H9 (cell line): Measurements from ENCODE around the gene DCUN1D2. TPM values are rescaled to one million over a fixed set of nuclear protein-coding genes. Genes with fewer than 3 reads are reported as not detected.

ENCODE experiments used
- DNase-seq: peaks from one replicate; pipeline ENCODE4 v3.0.0-alpha.2; 2017
- H2AFZ ChIP-seq: one replicate; pipeline ENCODE4 v1.6.1; 2013; ENCODE audit warnings: mild to moderate bottlenecking, low read length, control low read depth, moderate library complexity
- H2AK5ac ChIP-seq: 2 replicates; pipeline ENCODE4 v1.6.1; 2013; ENCODE audit warnings: low read length, control low read depth, mixed read lengths; ENCODE audit not compliant: insufficient read length
- H2BK120ac ChIP-seq: one replicate; pipeline ENCODE4 v1.6.1; 2013; ENCODE audit warnings: low read depth, mild to moderate bottlenecking, low read length, control low read depth, inconsistent platforms; ENCODE audit not compliant: poor library complexity, severe bottlenecking
- H2BK12ac ChIP-seq: 2 replicates; pipeline ENCODE4 v1.6.1; 2013; ENCODE audit warnings: low read length, control low read depth, mixed read lengths, low read depth; ENCODE audit not compliant: insufficient read length
- H2BK15ac ChIP-seq: 2 replicates; pipeline ENCODE4 v1.6.1; 2013; ENCODE audit warnings: low read depth, low read length, control low read depth
- H2BK20ac ChIP-seq: one replicate; pipeline ENCODE4 v1.6.1; 2013; ENCODE audit warnings: low read depth, mild to moderate bottlenecking, low read length, control low read depth, inconsistent platforms; ENCODE audit not compliant: poor library complexity, severe bottlenecking
- H2BK5ac ChIP-seq: 2 replicates; pipeline ENCODE4 v1.6.1; 2013; ENCODE audit warnings: low read length, control low read depth, mixed read lengths; ENCODE audit not compliant: insufficient read length
- H3K14ac ChIP-seq: 2 replicates; pipeline ENCODE4 v1.6.1; 2013; ENCODE audit warnings: low read length, control low read depth; ENCODE audit not compliant: insufficient read depth
- H3K18ac ChIP-seq: 2 replicates; pipeline ENCODE4 v1.6.1; 2013; ENCODE audit warnings: low read depth, mild to moderate bottlenecking, mixed read lengths, low read length, control low read depth; ENCODE audit not compliant: insufficient read length
- H3K23ac ChIP-seq: 2 replicates; pipeline ENCODE4 v1.6.1; 2013; ENCODE audit warnings: low read length, control low read depth, mixed read lengths, low read depth; ENCODE audit not compliant: insufficient read length
- H3K23me2 ChIP-seq: 2 replicates; pipeline ENCODE4 v1.6.1; 2013; ENCODE audit warnings: low read depth, mild to moderate bottlenecking, mixed read lengths, low read length, control low read depth; ENCODE audit not compliant: insufficient read length, poor library complexity, severe bottlenecking
- H3K27ac ChIP-seq: 2 replicates; pipeline ENCODE4 v1.5.1; 2013; ENCODE audit warnings: low read length, control low read depth, mixed read lengths, low read depth; ENCODE audit not compliant: insufficient read length
- H3K27me3 ChIP-seq: 2 replicates; pipeline ENCODE4 v1.6.1; 2013; ENCODE audit warnings: low read length, control low read depth, inconsistent platforms; ENCODE audit not compliant: insufficient read depth
- H3K4ac ChIP-seq: 2 replicates; pipeline ENCODE4 v1.6.1; 2013; ENCODE audit warnings: low read depth, mild to moderate bottlenecking, control low read depth, inconsistent platforms, low read length, moderate library complexity
- H3K4me1 ChIP-seq: 2 replicates; pipeline ENCODE4 v1.6.1; 2013; ENCODE audit warnings: low read length, control low read depth, inconsistent platforms; ENCODE audit not compliant: insufficient read depth
- H3K4me2 ChIP-seq: 2 replicates; pipeline ENCODE4 v1.6.1; 2013; ENCODE audit warnings: low read length, control low read depth, mixed read lengths; ENCODE audit not compliant: insufficient read length, insufficient read depth
- H3K56ac ChIP-seq: 2 replicates; pipeline ENCODE4 v1.6.1; 2013; ENCODE audit warnings: low read depth, mild to moderate bottlenecking, mixed read lengths, low read length, control low read depth; ENCODE audit not compliant: insufficient read length
- H3K79me1 ChIP-seq: 2 replicates; pipeline ENCODE4 v1.6.1; 2013; ENCODE audit warnings: low read depth, mild to moderate bottlenecking, moderate library complexity, low read length, control low read depth, inconsistent platforms; ENCODE audit not compliant: insufficient read depth, poor library complexity, severe bottlenecking
- H3K79me2 ChIP-seq: 2 replicates; pipeline ENCODE4 v1.6.1; 2013; ENCODE audit warnings: low read length, control low read depth, inconsistent platforms; ENCODE audit not compliant: insufficient read depth
- H3K9ac ChIP-seq: 2 replicates; pipeline ENCODE4 v1.6.1; 2013; ENCODE audit warnings: low read length, control low read depth, mixed read lengths; ENCODE audit not compliant: insufficient read length; ENCODE audit errors: extremely low read depth
- H3K9me3 ChIP-seq: one replicate; pipeline ENCODE4 v1.6.1; 2013; ENCODE audit warnings: low read depth, low read length, inconsistent platforms; ENCODE audit not compliant: control insufficient read depth
- H3T11ph ChIP-seq: one replicate; pipeline ENCODE4 v1.6.1; 2013; ENCODE audit warnings: mild to moderate bottlenecking, low read length, control low read depth, inconsistent platforms
- H4K20me1 ChIP-seq: one replicate; pipeline ENCODE4 v1.6.1; 2013; ENCODE audit not compliant: control insufficient read depth, insufficient read length, insufficient read depth
- H4K5ac ChIP-seq: 2 replicates; pipeline ENCODE4 v1.6.1; 2013; ENCODE audit warnings: low read depth, mild to moderate bottlenecking, mixed read lengths, low read length, control low read depth; ENCODE audit not compliant: insufficient read length
- H4K8ac ChIP-seq: replicated peaks from 2 replicates; pipeline ENCODE4 v1.6.1; 2013; ENCODE audit warnings: low read length, control low read depth, mixed read lengths, low read depth; ENCODE audit not compliant: insufficient read length
- H4K91ac ChIP-seq: 2 replicates; pipeline ENCODE4 v1.6.1; 2013; ENCODE audit warnings: low read depth, mild to moderate bottlenecking, moderate library complexity, mixed read lengths, low read length, control low read depth; ENCODE audit not compliant: insufficient read length
- H3K27ac Mint-ChIP-seq, 3 experiments: 2 replicates in 2 of 3; 3 replicates in 1 of 3; pipeline ENCODE4 v1.8.0; 2020 to 2021; ENCODE audit warnings: mixed read lengths in 3 of 3, mild to moderate bottlenecking in 1 of 3, moderate library complexity in 1 of 3
- H3K27me3 Mint-ChIP-seq: 2 replicates; pipeline ENCODE4 v1.8.0; 2021; ENCODE audit warnings: low read depth, mild to moderate bottlenecking, moderate library complexity, mixed read lengths
- H3K36me3 Mint-ChIP-seq, 3 experiments: 2 replicates in 2 of 3; 3 replicates in 1 of 3; pipeline ENCODE4 v1.8.0; 2020 to 2021; ENCODE audit warnings: low read depth in 3 of 3, mixed read lengths in 3 of 3; ENCODE audit not compliant: insufficient read depth in 1 of 3
- H3K4me1 Mint-ChIP-seq, 2 experiments: 2 replicates each; pipeline ENCODE4 v1.8.0; 2020; ENCODE audit warnings: mixed read lengths in 2 of 2
- H3K4me3 Mint-ChIP-seq, 2 experiments: 2 replicates in 1 of 2; 3 replicates in 1 of 2; pipeline ENCODE4 v1.8.0; 2020 to 2021; ENCODE audit warnings: mild to moderate bottlenecking in 2 of 2, mixed read lengths in 2 of 2, moderate library complexity in 1 of 2
- H3K9me3 Mint-ChIP-seq, 2 experiments: 2 replicates in 1 of 2; 3 replicates in 1 of 2; pipeline ENCODE4 v1.8.0; 2020; ENCODE audit warnings: mild to moderate bottlenecking in 2 of 2, mixed read lengths in 2 of 2, moderate library complexity in 1 of 2
- CTCF ChIP-seq: fragments of 200-600 bp; sonication (generic); conservative IDR thresholded peaks from 3 replicates; pipeline ENCODE4 v1.8.0; 2021; ENCODE audit warnings: antibody characterized with exemption, mild to moderate bottlenecking
- WGBS: extraction: QIAGEN DNeasy Blood & Tissue Kit; methylation state at CpG from one replicate; pipeline ENCODE4 v1.1.7; 2013; ENCODE audit warnings: missing lambda C conversion rate, low lambda C conversion rate, mixed read lengths; ENCODE audit not compliant: insufficient read length; ENCODE audit errors: extremely low coverage; 5-methylcytosine and 5-hydroxymethylcytosine counted together
- total RNA-seq: library from RNA; stranded (reverse); gene quantifications from 2 replicates; pipeline ENCODE4 v1.2.1, GENCODE V29; 2021

DCUN1D2 gene
- total RNA-seq, 1 experiment from 2014 or later: 36.8 TPM

GRCh38 chr13:113507505-113508345, 17.2 kb upstream of the DCUN1D2 start:
- Histone ChIP-seq H2BK12ac (no peak overlapping the region), H3K14ac (no peak overlapping the region), H3K4ac (no peak overlapping the region), H3K56ac (no peak overlapping the region), H2AFZ (no peak overlapping the region), H3K9me3 (no peaks in the 10 kb centered on the region), H4K91ac (no peak overlapping the region), H3K79me1 (no peaks in the 10 kb centered on the region), H2BK120ac (no peak overlapping the region), H3K4me2 (no peak overlapping the region), H3K23me2 (no peaks in the 10 kb centered on the region), H3K79me2 (no peaks in the 10 kb centered on the region), H3K4me1 (no peaks in the 10 kb centered on the region), H3K23ac (no peak overlapping the region), H2BK5ac (no peak overlapping the region), H3K9ac (no peak overlapping the region), H2BK15ac (no peak overlapping the region), H4K8ac (no peak overlapping the region), H3K18ac (no peak overlapping the region), H3K27me3 (no peaks in the 10 kb centered on the region), H3K27ac (no peak overlapping the region), H4K20me1 (no peaks in the 10 kb centered on the region), H4K5ac (no peak overlapping the region), H2AK5ac (no peak overlapping the region), H2BK20ac (no peak overlapping the region), H3T11ph (no peak overlapping the region)
- DNase-seq: no peak
- Mint-ChIP-seq H3K4me1 (no peaks in the 10 kb centered on the region; a peak in 1 of 4 replicates), H3K36me3 (peaks cover 11 to 59% (median 49%) of the 10 kb centered on the region in 3 experiments; a peak in 6 of 7 replicates), H3K9me3 (no peaks in the 10 kb centered on the region), H3K4me3 (no peak overlapping the region), H3K27me3 (no peaks in the 10 kb centered on the region), H3K27ac (peak overlapping the region; percentile 52 to 86 (median 59))
- WGBS: no CpG with 5 or more reads among the region's 21 CpGs
- no peak for TF ChIP-seq CTCF
